Measurements from ENCODE around the gene TLCD3A.
A peak's percentile ranks its signal among the peaks of the same experiment; 100 is the strongest.

The TLCD3A gene

DNA sequence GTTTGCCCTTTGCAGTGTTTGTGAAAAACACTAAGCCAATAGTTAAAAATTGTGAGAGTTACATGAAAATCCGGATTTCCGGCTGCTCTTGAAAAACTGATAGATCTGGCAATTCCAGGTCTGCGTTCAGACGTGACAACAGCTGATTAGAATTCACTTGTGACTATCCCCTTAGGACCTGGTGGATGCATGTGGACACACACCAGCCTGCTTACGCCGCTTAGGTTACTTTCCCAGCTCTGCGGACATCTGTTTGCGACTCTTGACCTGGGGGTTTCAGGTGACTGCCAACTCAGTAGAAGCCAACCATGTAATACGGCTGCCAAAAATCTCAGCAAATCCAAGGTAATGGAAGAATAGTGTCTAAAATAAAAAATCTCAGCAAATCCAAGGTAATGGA lies 42.0 kb upstream of the TLCD3A start:
- TF ChIP-seq, protein P1, sequence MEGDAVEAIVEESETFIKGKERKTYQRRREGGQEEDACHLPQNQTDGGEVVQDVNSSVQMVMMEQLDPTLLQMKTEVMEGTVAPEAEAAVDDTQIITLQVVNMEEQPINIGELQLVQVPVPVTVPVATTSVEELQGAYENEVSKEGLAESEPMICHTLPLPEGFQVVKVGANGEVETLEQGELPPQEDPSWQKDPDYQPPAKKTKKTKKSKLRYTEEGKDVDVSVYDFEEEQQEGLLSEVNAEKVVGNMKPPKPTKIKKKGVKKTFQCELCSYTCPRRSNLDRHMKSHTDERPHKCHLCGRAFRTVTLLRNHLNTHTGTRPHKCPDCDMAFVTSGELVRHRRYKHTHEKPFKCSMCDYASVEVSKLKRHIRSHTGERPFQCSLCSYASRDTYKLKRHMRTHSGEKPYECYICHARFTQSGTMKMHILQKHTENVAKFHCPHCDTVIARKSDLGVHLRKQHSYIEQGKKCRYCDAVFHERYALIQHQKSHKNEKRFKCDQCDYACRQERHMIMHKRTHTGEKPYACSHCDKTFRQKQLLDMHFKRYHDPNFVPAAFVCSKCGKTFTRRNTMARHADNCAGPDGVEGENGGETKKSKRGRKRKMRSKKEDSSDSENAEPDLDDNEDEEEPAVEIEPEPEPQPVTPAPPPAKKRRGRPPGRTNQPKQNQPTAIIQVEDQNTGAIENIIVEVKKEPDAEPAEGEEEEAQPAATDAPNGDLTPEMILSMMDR (conservative IDR thresholded peaks at IDR 0.05), result no peak
- no peak overlapping the region for H3K27ac ChIP-seq

DNA sequence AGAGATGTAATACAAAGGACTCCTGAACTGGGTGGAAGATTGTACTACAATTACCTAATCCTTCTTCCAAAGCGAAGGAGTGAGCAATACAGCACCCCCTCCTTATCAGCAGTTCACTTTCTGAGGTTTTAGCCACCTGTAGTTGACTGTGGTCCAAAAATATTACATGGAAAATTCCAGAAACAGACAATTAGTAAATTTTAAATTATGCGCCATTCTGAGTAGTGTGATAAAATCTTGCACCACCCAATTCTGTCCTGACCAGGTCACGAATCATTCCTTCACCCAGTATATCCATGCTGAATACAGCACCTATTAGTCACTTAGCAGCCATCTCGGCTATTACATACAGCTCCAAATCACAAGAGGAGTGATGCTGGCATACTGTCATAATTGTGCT lies 41.0 kb upstream of the TLCD3A start:
- H3K27ac ChIP-seq, result no peak overlapping the region
- TF ChIP-seq, protein P1 (conservative IDR thresholded peaks at IDR 0.05), result no peak

DNA sequence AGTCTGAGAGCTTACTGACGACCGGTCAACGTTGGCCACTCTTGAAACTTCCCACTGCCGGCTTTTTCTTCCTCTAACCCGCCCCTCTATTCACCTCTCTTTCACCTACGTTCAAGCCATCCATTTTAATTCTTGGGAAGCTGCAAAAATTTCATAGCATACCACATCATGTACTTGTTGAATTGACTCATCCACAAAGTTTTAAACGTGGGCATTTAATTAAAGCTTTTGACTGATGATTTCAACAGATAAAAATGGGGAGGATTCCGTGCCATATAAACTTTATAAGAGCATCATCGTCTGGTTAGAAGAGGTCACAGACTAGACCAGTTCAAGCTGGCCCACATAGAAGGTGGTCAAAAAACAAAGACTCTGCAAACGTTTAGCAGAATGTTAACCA lies 40.3 kb upstream of the TLCD3A start:
- no peak overlapping the region for H3K27ac ChIP-seq
- TF ChIP-seq, protein P1 (conservative IDR thresholded peaks at IDR 0.05), result no peak

DNA sequence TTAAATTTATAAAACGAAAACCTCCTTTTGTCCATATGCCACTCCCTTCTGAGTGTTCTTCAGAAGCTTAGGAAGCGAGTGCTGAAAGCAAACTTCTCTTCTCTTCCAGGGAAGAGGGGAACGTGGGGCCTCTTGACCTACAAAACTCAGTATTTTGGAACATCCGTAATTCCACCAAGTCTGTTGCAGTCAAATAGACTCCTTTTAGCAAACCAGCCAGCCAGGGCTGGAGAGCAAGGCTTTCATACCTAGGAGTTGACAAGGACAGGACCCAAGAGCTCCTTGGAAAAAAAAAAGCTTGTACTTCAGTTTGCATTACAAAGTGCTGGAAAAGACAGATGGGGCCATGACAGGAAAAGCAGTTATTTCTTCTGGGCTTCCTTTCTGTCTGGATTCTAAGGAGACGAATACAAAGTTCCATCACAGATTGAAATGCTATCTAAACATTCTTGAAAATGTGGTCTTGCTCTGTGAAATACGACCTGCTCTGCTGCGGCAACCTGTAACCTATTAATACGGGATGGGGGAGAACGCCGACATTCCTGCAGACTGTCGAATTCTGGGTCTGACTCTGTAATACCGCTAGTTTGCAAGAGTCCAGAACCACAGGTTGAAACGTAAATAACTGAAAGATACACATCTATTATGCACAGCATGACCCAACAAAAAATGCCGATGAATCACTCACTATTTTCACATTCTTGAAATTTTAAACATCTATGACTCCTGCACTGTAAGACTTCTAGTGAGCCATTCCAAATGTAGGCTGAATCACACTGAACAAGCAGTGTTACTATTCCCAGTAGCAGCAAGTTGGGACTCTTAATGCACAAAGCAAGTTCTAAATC lies 38.4 kb upstream of the TLCD3A start:
- H3K27ac ChIP-seq, result no peak overlapping the region
- TF ChIP-seq, protein P1 (conservative IDR thresholded peaks at IDR 0.05), result no peak

DNA sequence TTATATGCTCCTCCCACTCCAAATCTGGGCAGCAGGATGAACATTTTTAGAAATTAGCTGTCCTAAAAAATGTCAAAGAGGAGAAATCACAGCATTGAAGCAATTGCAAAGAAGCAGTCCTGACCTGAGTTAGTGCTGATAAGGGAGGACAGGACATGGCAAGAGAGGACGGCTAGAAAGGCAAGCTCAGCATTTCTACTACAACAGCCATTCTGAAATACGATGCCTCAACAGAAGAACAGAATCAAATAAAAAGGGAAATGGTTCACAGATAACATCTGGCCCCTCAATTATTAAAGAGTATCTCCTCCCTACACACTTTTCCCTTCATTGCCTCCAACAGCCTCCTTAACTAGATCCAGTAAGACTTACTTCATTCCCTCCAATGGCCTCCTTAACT lies 36.0 kb upstream of the TLCD3A start:
- TF ChIP-seq, protein P1 (conservative IDR thresholded peaks at IDR 0.05), result no peak
- H3K27ac ChIP-seq, result peak overlapping the region; percentile 8; the same call in 1 of the 2 replicates

DNA sequence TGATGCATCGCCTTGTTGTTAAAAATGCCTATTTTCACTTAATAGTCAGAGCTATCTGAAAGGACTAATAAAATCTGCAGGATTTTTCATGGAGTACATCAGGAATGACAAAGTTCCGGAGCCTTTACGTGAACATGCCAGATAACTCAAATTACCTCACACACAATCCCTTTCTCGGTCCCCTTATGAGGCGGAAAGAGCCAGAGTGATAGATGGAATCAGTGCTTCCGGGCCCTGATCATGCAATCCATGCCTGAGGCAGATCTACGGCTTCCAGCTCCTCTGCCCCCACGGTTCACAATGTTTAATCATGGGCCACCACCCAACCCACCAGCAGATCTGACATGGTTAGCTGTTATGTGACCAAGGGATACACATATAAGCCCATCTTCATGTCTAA lies 34.7 kb upstream of the TLCD3A start:
- TF ChIP-seq, protein P1 (conservative IDR thresholded peaks at IDR 0.05), result no peak
- no peak overlapping the region for H3K27ac ChIP-seq

DNA sequence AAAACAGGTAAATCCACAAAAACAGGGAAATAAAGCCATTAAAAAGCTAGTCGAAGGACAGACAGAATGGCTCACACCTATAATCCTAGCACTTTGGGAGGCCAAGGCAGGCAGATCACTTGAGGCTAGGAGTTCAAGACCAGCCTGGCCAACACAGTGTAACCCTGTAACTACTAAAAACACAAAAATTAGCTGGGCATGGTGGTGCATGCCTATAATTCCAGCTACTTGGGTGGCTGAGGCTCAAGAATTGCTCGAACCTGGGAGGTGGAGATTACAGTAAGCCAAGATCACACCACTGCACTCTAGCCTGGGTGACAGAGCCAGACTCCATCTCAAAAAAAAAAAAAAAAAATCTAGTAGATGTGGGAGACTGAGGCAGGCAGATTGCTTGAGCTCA lies 34.3 kb upstream of the TLCD3A start:
- H3K27ac ChIP-seq, result peak overlapping the region; percentile 75

DNA sequence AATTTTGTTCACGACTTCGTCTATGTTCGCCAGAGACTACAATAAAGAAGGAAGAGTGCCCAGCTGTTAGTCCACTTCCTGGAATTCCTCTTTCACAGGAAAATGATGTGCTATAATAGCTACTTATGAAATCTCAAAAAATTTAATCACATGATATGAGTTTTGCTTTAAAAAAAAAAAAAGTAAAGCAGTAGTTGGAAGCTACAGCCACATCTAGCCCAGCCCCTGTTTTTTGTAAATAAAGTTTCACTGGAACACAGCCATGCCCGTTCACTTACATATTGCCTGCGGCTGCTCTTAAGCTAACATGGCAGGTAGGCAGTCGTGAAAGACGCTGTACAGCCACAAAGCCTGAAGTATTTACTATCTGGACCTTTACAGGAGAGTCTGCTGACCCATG lies 33.1 kb upstream of the TLCD3A start:
- H3K27ac ChIP-seq, result peak overlapping the region; percentile 75
- TF ChIP-seq, protein P1 (conservative IDR thresholded peaks at IDR 0.05), result no peak
